HFFc6 (cell line): ENCODE data around the gene SKIC8. TPM values are rescaled to one million over a fixed set of nuclear protein-coding genes. Genes with fewer than 3 reads are reported as not detected.

Source experiments
- DNase-seq: peaks from one replicate; pipeline ENCODE4 v3.0.0-alpha.2; 2018
- H3K27ac Mint-ChIP-seq: 2 replicates; pipeline ENCODE4 v1.8.0; 2020; ENCODE audit warnings: mild to moderate bottlenecking, mixed read lengths
- H3K27me3 Mint-ChIP-seq: 2 replicates; pipeline ENCODE4 v1.8.0; 2021; ENCODE audit warnings: mild to moderate bottlenecking, moderate library complexity, mixed read lengths; ENCODE audit not compliant: insufficient read depth
- H3K36me3 Mint-ChIP-seq: 2 replicates; pipeline ENCODE4 v1.8.0; 2021; ENCODE audit warnings: low read depth, mixed read lengths
- H3K4me1 Mint-ChIP-seq: 2 replicates; pipeline ENCODE4 v1.8.0; 2020; ENCODE audit warnings: low read depth, mixed read lengths
- H3K4me3 Mint-ChIP-seq: 2 replicates; pipeline ENCODE4 v1.8.0; 2020; ENCODE audit warnings: mild to moderate bottlenecking, moderate library complexity, mixed read lengths
- H3K9me3 Mint-ChIP-seq: 2 replicates; pipeline ENCODE4 v1.8.0; 2020; ENCODE audit warnings: mild to moderate bottlenecking, mixed read lengths
- CTCF ChIP-seq: fragments of 200-600 bp; sonication (generic); IDR thresholded peaks from 2 replicates; pipeline ENCODE4 v1.5.0; 2021; ENCODE audit warnings: antibody characterized with exemption, mild to moderate bottlenecking
- total RNA-seq, 6 experiments: library from RNA; stranded (reverse); fragmentation: NEBNext Ultra II Directional; extraction: Animal tissue kit (Norgen Biotek cat#: 25700); gene quantifications; 2 replicates in 1 of 6; 3 replicates in 5 of 6; pipeline ENCODE4 v1.2.3, GENCODE V29; 2021

SKIC8 gene
- total RNA-seq, 6 experiments from 2014 or later, result 43.9 to 48.1 (median 47.0) TPM

- no peak overlapping the region for H3K27ac Mint-ChIP-seq
- peak; percentile 84 for TF ChIP-seq CTCF
- no peaks in the 10 kb centered on the region for H3K9me3 Mint-ChIP-seq
- no peaks in the 10 kb centered on the region for H3K36me3 Mint-ChIP-seq
- H3K4me1 Mint-ChIP-seq, result peaks cover 24% of the 10 kb centered on the region
- H3K4me3 Mint-ChIP-seq, result no peak overlapping the region
- H3K27me3 Mint-ChIP-seq, result peaks cover 35% of the 10 kb centered on the region
- DNase-seq, result peak; percentile 38
Measured at GRCh38 chr15:78308422-78309032, 9.1 kb upstream of the SKIC8 start.

- H3K9me3 Mint-ChIP-seq, result no peaks in the 10 kb centered on the region
- peaks cover 30% of the 10 kb centered on the region for H3K27me3 Mint-ChIP-seq
- no peak for DNase-seq
- no peak overlapping the region for H3K4me3 Mint-ChIP-seq
- no peaks in the 10 kb centered on the region for H3K36me3 Mint-ChIP-seq
- TF ChIP-seq CTCF, result no peak
- H3K27ac Mint-ChIP-seq, result no peak overlapping the region
- peaks cover 27% of the 10 kb centered on the region for H3K4me1 Mint-ChIP-seq
Measured at GRCh38 chr15:78307976-78308375, 8.6 kb upstream of the SKIC8 start.

- no peak for TF ChIP-seq CTCF
- peaks cover 44% of the 10 kb centered on the region for H3K4me1 Mint-ChIP-seq
- no peaks in the 10 kb centered on the region for H3K36me3 Mint-ChIP-seq
- peaks cover 14% of the 10 kb centered on the region for H3K27me3 Mint-ChIP-seq
- H3K4me3 Mint-ChIP-seq, result peak overlapping the region; percentile 29
- peak overlapping the region; percentile 52 for H3K27ac Mint-ChIP-seq
- no peaks in the 10 kb centered on the region for H3K9me3 Mint-ChIP-seq
- peak; percentile 46 for DNase-seq
Measured at GRCh38 chr15:78306176-78306774, 6.9 kb upstream of the SKIC8 start.

GRCh38 chr15:78304216-78305066 lies 5.0 kb upstream of the SKIC8 start:
- H3K4me1 Mint-ChIP-seq, result peaks cover 52% of the 10 kb centered on the region
- no peaks in the 10 kb centered on the region for H3K9me3 Mint-ChIP-seq
- H3K36me3 Mint-ChIP-seq, result no peaks in the 10 kb centered on the region
- TF ChIP-seq CTCF, result no peak
- H3K27ac Mint-ChIP-seq, result no peak overlapping the region
- peaks cover 5% of the 10 kb centered on the region for H3K27me3 Mint-ChIP-seq
- no peak for DNase-seq
- no peak overlapping the region for H3K4me3 Mint-ChIP-seq

GRCh38 chr15:78302579-78303312 lies 3.3 kb upstream of the SKIC8 start:
- no peak overlapping the region for H3K4me3 Mint-ChIP-seq
- peak overlapping the region; percentile 62 for H3K27ac Mint-ChIP-seq
- H3K27me3 Mint-ChIP-seq, result peaks cover 5% of the 10 kb centered on the region
- TF ChIP-seq CTCF, result no peak
- no peaks in the 10 kb centered on the region for H3K9me3 Mint-ChIP-seq
- peak; percentile 86 for DNase-seq
- H3K4me1 Mint-ChIP-seq, result peaks cover 65% of the 10 kb centered on the region
- H3K36me3 Mint-ChIP-seq, result 0 out of 2 replicates have a peak, but pooled peaks cover 4% of the 10 kb centered on the region
